ENCODE data around the gene TRAM2.

DNA sequence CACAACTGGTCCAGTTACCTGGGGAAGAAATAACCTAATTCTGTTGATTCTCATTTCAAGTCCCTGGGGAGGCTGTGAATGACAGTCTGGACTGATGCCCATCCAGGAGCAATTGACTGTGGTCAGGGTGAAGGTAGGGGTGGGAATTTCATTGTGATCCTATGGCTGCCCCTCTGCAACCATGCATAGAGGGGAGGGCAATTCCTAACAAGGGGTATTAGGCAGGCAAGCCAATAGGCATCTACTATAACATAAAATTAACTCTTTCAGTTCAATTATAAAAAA, 44.0 kb upstream of the TRAM2 start:
- TF ChIP-seq ARNTL (CRISPR knock-in tag; IDR thresholded peaks at IDR 0.05; ENCODE audit: borderline replicate concordance, low read depth) (no peak), CSDC2 (CRISPR knock-in tag; IDR thresholded peaks at IDR 0.05) (no peak), SNAI2 (CRISPR knock-in tag; IDR thresholded peaks at IDR 0.05) (no peak)

Data from SK-N-SH treated with all-trans-retinoic acid at 6 μM for 48 hours (cell line).